OCI-LY1 (cell line): ENCODE data around the gene ACO2.
"Not testable (repeated sequence)": the region's sequence is repeated elsewhere in the genome, so short reads cannot be mapped to it uniquely, and the experiment has no call there.

Source experiments
- CTCF ChIP-seq: fragments of 200-600 bp; sonication (generic), shearing (Covaris generic); IDR thresholded peaks from 2 replicates; pipeline ENCODE4 v1.5.1; 2017; ENCODE audit warnings: mild to moderate bottlenecking, antibody characterized with exemption, low read length, moderate library complexity, mixed read lengths
- EZH2 ChIP-seq: fragments of 200-600 bp; sonication (generic), shearing (Covaris generic); IDR thresholded peaks from 2 replicates; pipeline ENCODE4 v1.8.0; 2017; ENCODE audit warnings: borderline replicate concordance, mixed run types, mild to moderate bottlenecking, antibody characterized with exemption, low read length, moderate library complexity, mixed read lengths

GRCh38 chr22:41460071-41460470 lies 8.8 kb upstream of the ACO2 start:
- not testable (repeated sequence) for TF ChIP-seq CTCF, EZH2
